Fibroblast of gingiva (primary cell): Measurements from ENCODE around the gene CLINT1.

Source experiments
- DNase-seq: peaks from one replicate; pipeline ENCODE4 v3.0.0-alpha.2; 2011; ENCODE audit warnings: low read depth

Gene CLINT1

GRCh38 chr5:157820593-157821252 is 38.2 kb downstream of the CLINT1 start:
- DNase-seq = peak; percentile 45

DNA sequence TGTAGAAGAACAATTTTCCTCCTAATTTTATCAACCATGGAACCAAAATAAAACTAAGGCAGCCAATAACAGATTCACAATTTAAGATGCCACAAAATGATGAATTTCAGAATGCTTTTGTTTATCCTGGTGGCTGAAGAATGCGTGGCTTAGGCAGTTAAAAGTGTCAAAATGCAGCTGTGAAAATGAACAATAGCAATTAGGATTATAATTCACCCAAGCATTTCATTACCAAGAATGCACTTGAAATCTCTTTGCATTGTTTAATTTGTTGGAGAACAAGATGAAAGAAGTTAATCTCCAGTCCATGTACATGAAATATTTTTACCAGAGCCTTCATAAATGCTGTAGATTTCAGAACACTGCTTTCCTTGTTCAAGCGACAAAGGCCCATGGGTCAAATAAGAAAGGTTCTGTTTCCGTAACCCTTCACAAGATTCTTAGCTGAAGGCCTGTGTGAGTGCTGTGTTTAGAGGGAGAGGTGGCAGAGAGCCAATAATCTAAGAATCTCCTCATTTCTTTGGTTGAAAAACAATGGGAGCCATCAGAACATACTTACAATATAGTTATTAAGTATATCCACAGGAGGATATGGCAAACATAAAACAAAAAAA is 39.3 kb downstream of the CLINT1 start:
- no peak for DNase-seq

DNA sequence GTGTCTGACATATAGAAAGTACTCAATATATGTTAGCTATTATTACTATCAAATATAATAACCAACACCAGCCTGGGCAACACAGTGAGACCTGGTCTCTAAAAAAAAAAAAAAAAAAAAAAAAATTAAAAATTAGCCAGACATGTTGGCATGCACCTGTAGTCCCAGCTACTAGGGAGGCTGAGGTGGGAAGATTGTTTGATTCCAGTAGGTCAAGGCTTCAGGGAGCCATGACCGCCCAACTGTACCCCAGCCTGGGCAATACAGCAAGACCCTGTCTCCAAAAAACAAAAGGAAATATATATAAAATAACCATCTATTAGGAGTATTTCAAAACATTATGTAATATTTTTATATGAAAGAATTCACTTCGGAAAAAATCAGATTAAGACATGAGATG is 40.6 kb downstream of the CLINT1 start:
- no peak for DNase-seq

- DNase-seq = no peak
Measured at GRCh38 chr5:157817928-157818327, 41.0 kb downstream of the CLINT1 start.

GRCh38 chr5:157817387-157817702 is 41.6 kb downstream of the CLINT1 start:
- peak; percentile 12 for DNase-seq

GRCh38 chr5:157816682-157817386 is 42.1 kb downstream of the CLINT1 start:
- DNase-seq = no peak

- DNase-seq = no peak
Measured at GRCh38 chr5:157812086-157812485, 46.9 kb downstream of the CLINT1 start.

GRCh38 chr5:157808043-157808442 is 50.9 kb downstream of the CLINT1 start:
- DNase-seq = no peak

- DNase-seq = no peak
Measured at GRCh38 chr5:157802736-157803135, 56.2 kb downstream of the CLINT1 start.

DNA sequence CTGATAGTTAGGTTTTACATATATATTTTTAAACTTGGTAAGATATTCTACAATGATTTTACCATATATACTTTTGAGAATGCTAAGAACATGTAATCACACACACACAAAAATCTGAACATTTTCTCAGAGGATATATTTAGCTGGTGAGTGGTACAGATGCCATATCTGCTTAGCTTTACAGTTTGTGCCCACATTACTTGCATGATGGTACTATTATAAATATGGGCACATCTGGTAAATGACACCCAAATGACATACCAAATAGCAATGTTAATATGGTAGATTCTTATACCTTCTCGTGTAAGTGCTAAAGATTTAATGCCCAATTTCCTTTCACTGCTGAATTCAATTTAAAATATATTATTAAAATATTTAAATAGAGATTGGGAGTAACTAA is 58.8 kb downstream of the CLINT1 start:
- no peak for DNase-seq

GRCh38 chr5:157799578-157799977 is 59.4 kb downstream of the CLINT1 start:
- peak; percentile 9 for DNase-seq

GRCh38 chr5:157793301-157793700 is 65.6 kb downstream of the CLINT1 start:
- no peak for DNase-seq

DNA sequence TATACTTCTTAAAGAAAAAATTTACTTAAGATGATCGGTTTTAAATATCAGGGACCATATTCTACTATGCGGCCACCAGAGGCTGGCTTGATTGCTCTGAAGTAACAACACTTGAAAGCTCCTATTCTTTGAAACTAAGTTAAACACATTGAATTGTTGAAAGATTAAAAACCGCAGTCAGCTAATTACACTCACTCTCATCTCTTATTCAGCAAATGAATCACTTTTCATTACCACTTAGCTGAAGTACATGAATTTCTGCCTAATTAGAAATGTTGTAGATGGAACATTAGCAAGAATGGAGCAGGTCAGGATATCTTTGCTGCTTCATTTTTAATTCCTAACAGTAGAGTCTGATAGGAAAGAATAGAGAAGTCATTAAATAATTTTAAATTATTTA is 73.1 kb downstream of the CLINT1 start:
- DNase-seq = no peak

- no peak for DNase-seq
Measured at GRCh38 chr5:157779221-157779620, 79.7 kb downstream of the CLINT1 start.

DNA sequence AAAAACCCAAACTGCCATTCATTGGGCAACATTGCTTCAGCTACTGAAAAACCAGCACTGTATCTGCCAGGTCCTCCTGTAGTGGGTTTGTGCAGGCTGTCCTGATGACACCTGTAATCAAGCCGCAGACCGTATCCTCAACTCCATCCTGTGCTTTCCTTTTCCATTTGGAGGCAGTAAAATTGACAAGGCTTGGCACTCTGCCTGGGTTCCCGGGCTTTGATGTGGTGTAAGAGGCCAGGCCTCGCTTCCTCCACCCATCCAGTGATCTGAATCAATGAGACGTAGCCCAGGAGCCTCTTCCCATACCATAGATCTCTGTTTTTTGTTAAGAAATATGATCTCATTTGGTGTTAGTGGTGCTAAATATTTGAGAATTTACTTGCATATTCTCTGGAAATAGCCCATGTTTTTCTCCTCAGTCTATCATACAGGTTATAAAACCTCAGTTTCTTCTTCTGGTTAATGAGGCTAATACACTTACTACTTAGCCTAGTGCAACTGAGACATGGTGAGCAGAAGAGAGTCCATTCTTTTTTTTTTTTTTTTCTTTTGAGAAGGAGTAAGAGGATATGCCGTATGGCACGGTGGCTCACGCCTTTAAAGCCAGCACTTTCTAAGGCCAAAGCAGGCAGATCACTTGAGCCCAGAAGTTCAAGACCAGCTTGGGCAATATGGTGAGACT is 80.7 kb downstream of the CLINT1 start:
- DNase-seq = peak; percentile 14

GRCh38 chr5:157772127-157772526 is 86.8 kb downstream of the CLINT1 start:
- DNase-seq = no peak

GRCh38 chr5:157770665-157771064 is 88.3 kb downstream of the CLINT1 start:
- DNase-seq = no peak

DNA sequence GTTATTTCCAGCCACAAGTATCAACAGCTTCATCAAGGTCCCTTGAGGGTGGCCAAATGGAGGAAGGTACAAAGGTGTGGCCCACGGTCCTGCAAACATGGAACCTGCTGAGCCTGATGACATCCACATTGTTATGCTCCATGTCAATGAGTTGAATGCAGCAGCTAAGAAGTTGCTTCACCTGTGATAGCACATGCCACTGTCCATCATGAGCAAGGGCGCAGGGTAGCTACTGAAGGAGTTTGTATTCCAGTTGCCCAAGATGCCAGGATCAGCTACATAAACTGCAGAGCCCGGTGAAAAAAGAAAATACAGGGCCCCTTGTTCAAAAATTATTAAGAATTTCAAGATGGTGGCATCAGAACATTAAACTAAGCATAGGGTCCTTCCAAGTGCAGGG is 91.3 kb downstream of the CLINT1 start:
- DNase-seq = no peak

- DNase-seq = no peak
Measured at GRCh38 chr5:157766902-157767301, 92.0 kb downstream of the CLINT1 start.

GRCh38 chr5:157766442-157766841 is 92.5 kb downstream of the CLINT1 start:
- DNase-seq = no peak

GRCh38 chr5:157764531-157764930 is 94.4 kb downstream of the CLINT1 start:
- no peak for DNase-seq

- DNase-seq = peak; percentile 64
Measured at GRCh38 chr5:157761690-157762621, 97.0 kb downstream of the CLINT1 start.
